K562 (cell line): ENCODE data around the gene VRK3. TPM values are rescaled to one million over a fixed set of nuclear protein-coding genes. Genes with fewer than 3 reads are reported as not detected.

ENCODE experiments used
- BRCA1 ChIP-seq, 2 experiments: fragments of 450-650 bp in 1 of 2; sonication (generic) in 1 of 2; formaldehyde crosslinking in 1 of 2; IDR thresholded peaks; 2 replicates each; pipeline versions ENCODE4 v1.5.0 to v1.6.1; 2017 to 2020; ENCODE audit warnings: mild to moderate bottlenecking in 1 of 2, missing genetic modification reagents in 1 of 2
- CBFB ChIP-seq: sonication (generic); formaldehyde crosslinking; IDR thresholded peaks from 2 replicates; pipeline ENCODE4 v1.4.0; 2020; ENCODE audit warnings: mild to moderate bottlenecking, missing genetic modification reagents
- CC2D1A ChIP-seq: fragments of 450-650 bp; IDR thresholded peaks from 2 replicates; pipeline ENCODE4 v1.6.1; 2017; ENCODE audit warnings: mild to moderate bottlenecking
- CTBP1 ChIP-seq: fragments of 450-650 bp; IDR thresholded peaks from 2 replicates; pipeline ENCODE4 v1.6.1; 2016; ENCODE audit warnings: borderline replicate concordance
- DACH1 ChIP-seq: fragments of 450-650 bp; IDR thresholded peaks from 2 replicates; pipeline ENCODE4 v1.6.1; 2018; ENCODE audit not compliant: partially characterized antibody
- DNMT1 ChIP-seq: fragments of 450-650 bp; IDR thresholded peaks from 2 replicates; pipeline ENCODE4 v1.6.1; 2016; ENCODE audit warnings: antibody characterized with exemption, mild to moderate bottlenecking
- GABPA ChIP-seq: fragments of 200-800 bp; sonication (Bioruptor generic); conservative IDR thresholded peaks from 2 replicates; pipeline ENCODE4 v1.6.1; 2016; ENCODE audit warnings: low read depth, missing genetic modification characterization, missing compliant biosample characterization
- HDAC8 ChIP-seq: fragments of 450-650 bp; IDR thresholded peaks from 2 replicates; pipeline ENCODE4 v1.6.1; 2016; ENCODE audit warnings: mild to moderate bottlenecking, missing genetic modification characterization, moderate library complexity, missing compliant biosample characterization
- KLF1 ChIP-seq: fragments of 450-650 bp; IDR thresholded peaks from 2 replicates; pipeline ENCODE4 v1.6.1; 2016; ENCODE audit warnings: missing genetic modification characterization, missing compliant biosample characterization
- NBN ChIP-seq: fragments of 450-650 bp; IDR thresholded peaks from 2 replicates; pipeline ENCODE4 v1.6.1; 2016; ENCODE audit warnings: low read depth, mild to moderate bottlenecking
- NCOA4 ChIP-seq: fragments of 450-650 bp; IDR thresholded peaks from 2 replicates; pipeline ENCODE4 v1.6.1; 2018; ENCODE audit warnings: mild to moderate bottlenecking; ENCODE audit not compliant: partially characterized antibody
- NR2C2 ChIP-seq, 2 experiments: fragments of 200-800 bp in 1 of 2; sonication (Bioruptor generic) in 1 of 2; sonication (generic) in 1 of 2; formaldehyde crosslinking in 1 of 2; IDR thresholded peaks; 2 replicates each; pipeline versions ENCODE4 v1.6.1 to v1.8.0; 2016 to 2022; ENCODE audit warnings: mild to moderate bottlenecking in 1 of 2, missing compliant biosample characterization in 1 of 2, missing genetic modification characterization in 1 of 2, missing genetic modification reagents in 1 of 2
- SMARCC2 ChIP-seq: fragments of 450-650 bp; IDR thresholded peaks from 2 replicates; pipeline ENCODE4 v1.6.1; 2017; ENCODE audit warnings: antibody characterized with exemption, moderate library complexity, mild to moderate bottlenecking, low read depth
- ZNF445 ChIP-seq: fragments of 250-450 bp; sonication (Bioruptor Pico); IDR thresholded peaks from 2 replicates; pipeline ENCODE4 v1.4.0; 2020; ENCODE audit warnings: low read depth, mild to moderate bottlenecking, moderate library complexity
- polyA plus RNA-seq, 8 experiments: library from polyadenylated mRNA; depleted of rRNA in 4 of 8; stranded (reverse) in 5 of 8; unstranded in 3 of 8; fragments of >200 nt; fragmentation: Nextera tagmentation in 2 of 8; fragmentation: Illumina TruSeq in 1 of 8; extraction: Ambion mirVana in 2 of 8; extraction: Trizol in 1 of 8; gene quantifications; 2 replicates each; pipeline versions ENCODE4 v1.2.1 to v1.2.3, GENCODE V29; 2011 to 2014; ENCODE audit warnings: inconsistent platforms in 1 of 8, missing spikeins in 1 of 8
- total RNA-seq, 7 experiments: library from RNA; depleted of rRNA in 6 of 7; stranded (reverse); fragments of >200 nt in 6 of 7; fragmentation: Illumina TruSeq in 2 of 7; extraction: Trizol in 2 of 7; gene quantifications; 2 replicates each; pipeline versions ENCODE4 v1.2.1 to v1.2.3, GENCODE V29; 2011 to 2021; ENCODE audit warnings: low replicate concordance in 1 of 7
- TF ChIP-seq, protein P1 (sequence below): fragments of 450-650 bp; IDR thresholded peaks from 2 replicates; pipeline ENCODE4 v1.6.1; 2016
- TF ChIP-seq, protein P2 (sequence below): fragments of 250-450 bp; sonication (Bioruptor Pico); IDR thresholded peaks from 2 replicates; pipeline ENCODE4 v1.8.0; 2022; ENCODE audit warnings: moderate library complexity, mild to moderate bottlenecking, inconsistent platforms
- TF ChIP-seq, protein P3 (sequence below): fragments of 250-450 bp; sonication (Bioruptor Pico); IDR thresholded peaks from 2 replicates; pipeline ENCODE4 v1.9.0; 2021; ENCODE audit warnings: mild to moderate bottlenecking, inconsistent platforms
- TF ChIP-seq, protein P4 (sequence below): fragments of 250-450 bp; sonication (Bioruptor Pico); IDR thresholded peaks from 2 replicates; pipeline ENCODE4 v1.4.0; 2020; ENCODE audit warnings: borderline replicate concordance
- TF ChIP-seq, protein P5 (sequence below): sonication (generic); formaldehyde crosslinking; IDR thresholded peaks from 2 replicates; pipeline ENCODE4 v1.9.0; 2022; ENCODE audit warnings: mild to moderate bottlenecking, missing genetic modification reagents

Gene VRK3
- total and polyA plus RNA-seq, 9 of the 15 experiments (the other 6 are each of a cell fraction or from before 2014, with no cell fraction given), result 25.6 to 94.3 (median 42.9) TPM

DNA sequence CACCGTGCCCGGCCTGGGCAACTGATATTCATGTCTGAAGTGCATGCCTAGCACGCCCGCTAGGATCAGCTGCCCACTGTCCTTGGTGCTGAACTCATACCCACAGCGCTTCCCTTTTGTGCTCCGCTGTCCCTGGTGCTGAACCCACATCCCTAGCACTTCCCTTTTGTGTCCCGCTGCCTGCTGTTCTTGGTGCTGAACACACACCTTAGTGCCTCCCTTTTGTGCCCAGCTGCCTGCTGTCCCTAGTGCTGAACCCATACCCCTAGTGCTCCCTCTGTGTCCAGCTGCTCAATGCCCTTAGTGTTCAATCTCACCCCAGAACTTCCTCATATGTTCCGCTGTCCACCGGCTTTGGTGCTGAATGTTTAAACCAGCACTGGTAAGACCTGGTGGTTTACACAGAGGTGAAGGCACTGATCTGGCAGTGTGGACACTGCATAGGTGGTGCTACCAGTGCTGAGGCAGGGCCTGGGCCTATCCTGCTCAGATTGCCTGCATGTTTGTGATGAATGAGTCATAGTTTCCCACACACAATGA is 37.9 kb downstream of the VRK3 start (continued):
- TF ChIP-seq, protein P1, sequence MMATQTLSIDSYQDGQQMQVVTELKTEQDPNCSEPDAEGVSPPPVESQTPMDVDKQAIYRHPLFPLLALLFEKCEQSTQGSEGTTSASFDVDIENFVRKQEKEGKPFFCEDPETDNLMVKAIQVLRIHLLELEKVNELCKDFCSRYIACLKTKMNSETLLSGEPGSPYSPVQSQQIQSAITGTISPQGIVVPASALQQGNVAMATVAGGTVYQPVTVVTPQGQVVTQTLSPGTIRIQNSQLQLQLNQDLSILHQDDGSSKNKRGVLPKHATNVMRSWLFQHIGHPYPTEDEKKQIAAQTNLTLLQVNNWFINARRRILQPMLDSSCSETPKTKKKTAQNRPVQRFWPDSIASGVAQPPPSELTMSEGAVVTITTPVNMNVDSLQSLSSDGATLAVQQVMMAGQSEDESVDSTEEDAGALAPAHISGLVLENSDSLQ, result no peak
- TF ChIP-seq CC2D1A (peak; percentile 91), GABPA (tag) (peak; percentile 70), DACH1 (peak; percentile 79), HDAC8 (tag) (peak; percentile 97), ZNF445 (CRISPR knock-in tag) (no peak; the same call in 1 of the 2 replicates), NCOA4 (no peak), SMARCC2 (peak; percentile 56), DNMT1 (0 out of 2 replicates have a peak, but pooled peaks have one; percentile 61), CBFB (CRISPR knock-in tag) (peak; percentile 99), KLF1 (tag) (peak; percentile 48; the same call in 1 of the 2 replicates), BRCA1 (IDR thresholded peaks at IDR 0.05) (no peak), BRCA1 (CRISPR knock-in tag; IDR thresholded peaks at IDR 0.05) (peak; percentile 100), NBN (peak; percentile 38; the same call in 1 of the 2 replicates), NR2C2 (CRISPR knock-in tag; IDR thresholded peaks at IDR 0.05) (peak; percentile 97), NR2C2 (tag; IDR thresholded peaks at IDR 0.05) (peak; percentile 76), CTBP1 (peak; percentile 95)
- TF ChIP-seq, protein P2, sequence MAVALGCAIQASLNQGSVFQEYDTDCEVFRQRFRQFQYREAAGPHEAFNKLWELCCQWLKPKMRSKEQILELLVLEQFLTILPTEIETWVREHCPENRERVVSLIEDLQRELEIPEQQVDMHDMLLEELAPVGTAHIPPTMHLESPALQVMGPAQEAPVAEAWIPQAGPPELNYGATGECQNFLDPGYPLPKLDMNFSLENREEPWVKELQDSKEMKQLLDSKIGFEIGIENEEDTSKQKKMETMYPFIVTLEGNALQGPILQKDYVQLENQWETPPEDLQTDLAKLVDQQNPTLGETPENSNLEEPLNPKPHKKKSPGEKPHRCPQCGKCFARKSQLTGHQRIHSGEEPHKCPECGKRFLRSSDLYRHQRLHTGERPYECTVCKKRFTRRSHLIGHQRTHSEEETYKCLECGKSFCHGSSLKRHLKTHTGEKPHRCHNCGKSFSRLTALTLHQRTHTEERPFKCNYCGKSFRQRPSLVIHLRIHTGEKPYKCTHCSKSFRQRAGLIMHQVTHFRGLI (CRISPR knock-in tag), result peak; percentile 93
- TF ChIP-seq, protein P3, sequence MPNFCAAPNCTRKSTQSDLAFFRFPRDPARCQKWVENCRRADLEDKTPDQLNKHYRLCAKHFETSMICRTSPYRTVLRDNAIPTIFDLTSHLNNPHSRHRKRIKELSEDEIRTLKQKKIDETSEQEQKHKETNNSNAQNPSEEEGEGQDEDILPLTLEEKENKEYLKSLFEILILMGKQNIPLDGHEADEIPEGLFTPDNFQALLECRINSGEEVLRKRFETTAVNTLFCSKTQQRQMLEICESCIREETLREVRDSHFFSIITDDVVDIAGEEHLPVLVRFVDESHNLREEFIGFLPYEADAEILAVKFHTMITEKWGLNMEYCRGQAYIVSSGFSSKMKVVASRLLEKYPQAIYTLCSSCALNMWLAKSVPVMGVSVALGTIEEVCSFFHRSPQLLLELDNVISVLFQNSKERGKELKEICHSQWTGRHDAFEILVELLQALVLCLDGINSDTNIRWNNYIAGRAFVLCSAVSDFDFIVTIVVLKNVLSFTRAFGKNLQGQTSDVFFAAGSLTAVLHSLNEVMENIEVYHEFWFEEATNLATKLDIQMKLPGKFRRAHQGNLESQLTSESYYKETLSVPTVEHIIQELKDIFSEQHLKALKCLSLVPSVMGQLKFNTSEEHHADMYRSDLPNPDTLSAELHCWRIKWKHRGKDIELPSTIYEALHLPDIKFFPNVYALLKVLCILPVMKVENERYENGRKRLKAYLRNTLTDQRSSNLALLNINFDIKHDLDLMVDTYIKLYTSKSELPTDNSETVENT (CRISPR knock-in tag), result no peak; the same call in 1 of the 2 replicates
- TF ChIP-seq, protein P4, sequence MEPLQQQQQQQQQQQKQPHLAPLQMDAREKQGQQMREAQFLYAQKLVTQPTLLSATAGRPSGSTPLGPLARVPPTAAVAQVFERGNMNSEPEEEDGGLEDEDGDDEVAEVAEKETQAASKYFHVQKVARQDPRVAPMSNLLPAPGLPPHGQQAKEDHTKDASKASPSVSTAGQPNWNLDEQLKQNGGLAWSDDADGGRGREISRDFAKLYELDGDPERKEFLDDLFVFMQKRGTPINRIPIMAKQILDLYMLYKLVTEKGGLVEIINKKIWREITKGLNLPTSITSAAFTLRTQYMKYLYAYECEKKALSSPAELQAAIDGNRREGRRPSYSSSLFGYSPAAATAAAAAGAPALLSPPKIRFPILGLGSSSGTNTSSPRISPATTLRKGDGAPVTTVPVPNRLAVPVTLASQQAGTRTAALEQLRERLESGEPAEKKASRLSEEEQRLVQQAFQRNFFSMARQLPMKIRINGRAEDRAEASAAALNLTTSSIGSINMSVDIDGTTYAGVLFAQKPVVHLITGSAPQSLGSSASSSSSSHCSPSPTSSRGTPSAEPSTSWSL (CRISPR knock-in tag), result peak; percentile 95
- TF ChIP-seq, protein P5, sequence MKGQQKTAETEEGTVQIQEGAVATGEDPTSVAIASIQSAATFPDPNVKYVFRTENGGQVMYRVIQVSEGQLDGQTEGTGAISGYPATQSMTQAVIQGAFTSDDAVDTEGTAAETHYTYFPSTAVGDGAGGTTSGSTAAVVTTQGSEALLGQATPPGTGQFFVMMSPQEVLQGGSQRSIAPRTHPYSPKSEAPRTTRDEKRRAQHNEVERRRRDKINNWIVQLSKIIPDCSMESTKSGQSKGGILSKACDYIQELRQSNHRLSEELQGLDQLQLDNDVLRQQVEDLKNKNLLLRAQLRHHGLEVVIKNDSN, result peak; percentile 79
